MM.1S (cell line): Measurements from ENCODE around the gene AGBL1.

ENCODE experiments used
- DNase-seq: peaks from one replicate; pipeline ENCODE4 v3.0.0-alpha.2; 2015
- H2AFZ ChIP-seq: fragments of 300-600 bp; sonication (generic); 2 replicates; pipeline ENCODE4 v1.6.0; 2016; ENCODE audit warnings: antibody characterized with exemption, low read length
- H3F3A ChIP-seq: fragments of 300-600 bp; sonication (generic); 2 replicates; pipeline ENCODE4 v1.6.1; 2016; ENCODE audit warnings: mild to moderate bottlenecking, antibody characterized with exemption, low read length, moderate library complexity, mixed read lengths; ENCODE audit not compliant: insufficient read depth
- H3K27ac ChIP-seq: fragments of 300-600 bp; sonication (generic); 2 replicates; pipeline ENCODE4 v1.5.1; 2016; ENCODE audit warnings: mild to moderate bottlenecking, low read length
- H3K27me3 ChIP-seq: fragments of 300-600 bp; sonication (generic); replicated peaks from 2 replicates; pipeline ENCODE4 v1.6.0; 2016; ENCODE audit warnings: low read length; ENCODE audit not compliant: insufficient read depth
- H3K36me3 ChIP-seq: fragments of 300-600 bp; sonication (generic); replicated peaks from 2 replicates; pipeline ENCODE4 v1.6.1; 2016; ENCODE audit warnings: mild to moderate bottlenecking, low read length, mixed read lengths; ENCODE audit not compliant: insufficient read depth
- H3K4me1 ChIP-seq: fragments of 300-600 bp; sonication (generic); 2 replicates; pipeline ENCODE4 v1.6.1; 2016; ENCODE audit warnings: low read length, mixed read lengths
- H3K4me2 ChIP-seq: fragments of 300-600 bp; sonication (generic); 2 replicates; pipeline ENCODE4 v1.6.0; 2016; ENCODE audit warnings: low read depth, low read length
- H3K4me3 ChIP-seq: fragments of 300-600 bp; sonication (generic); 2 replicates; pipeline ENCODE4 v1.5.1; 2016; ENCODE audit warnings: low read length, mixed read lengths
- H3K79me2 ChIP-seq: fragments of 300-600 bp; sonication (generic); 2 replicates; pipeline ENCODE4 v1.6.1; 2016; ENCODE audit warnings: mixed run types, low read length, mixed read lengths
- H3K9ac ChIP-seq: fragments of 300-600 bp; sonication (generic); 2 replicates; pipeline ENCODE4 v1.6.1; 2016; ENCODE audit warnings: low read length, mixed read lengths
- H3K9me2 ChIP-seq: fragments of 300-600 bp; sonication (generic); replicated peaks from 2 replicates; pipeline ENCODE4 v1.6.1; 2016; ENCODE audit warnings: mild to moderate bottlenecking, low read length, mixed read lengths; ENCODE audit not compliant: insufficient read depth
- H3K9me3 ChIP-seq: fragments of 300-600 bp; sonication (generic); replicated peaks from 2 replicates; pipeline ENCODE4 v1.6.1; 2016; ENCODE audit warnings: mild to moderate bottlenecking, low read length, mixed read lengths; ENCODE audit not compliant: insufficient read depth
- H4K20me1 ChIP-seq: fragments of 300-600 bp; sonication (generic); 2 replicates; pipeline ENCODE4 v1.6.1; 2016; ENCODE audit warnings: mild to moderate bottlenecking, low read length, moderate library complexity, mixed read lengths; ENCODE audit not compliant: insufficient read depth
- EZH2 ChIP-seq: fragments of 300-600 bp; sonication (generic); optimal IDR thresholded peaks from 2 replicates; pipeline ENCODE3; 2017; ENCODE audit warnings: low read depth, mild to moderate bottlenecking, antibody characterized with exemption, low read length, mixed read lengths
- EZH2phosphoT487 ChIP-seq: fragments of 300-600 bp; sonication (generic); IDR thresholded peaks from 2 replicates; pipeline ENCODE4 v1.6.1; 2018; ENCODE audit warnings: antibody characterized with exemption, low read length
- TF ChIP-seq, protein P1 (sequence below): fragments of 300-600 bp; sonication (generic); IDR thresholded peaks from 2 replicates; pipeline ENCODE4 v1.5.1; 2016; ENCODE audit warnings: antibody characterized with exemption, low read length, mixed read lengths

AGBL1 gene

DNA sequence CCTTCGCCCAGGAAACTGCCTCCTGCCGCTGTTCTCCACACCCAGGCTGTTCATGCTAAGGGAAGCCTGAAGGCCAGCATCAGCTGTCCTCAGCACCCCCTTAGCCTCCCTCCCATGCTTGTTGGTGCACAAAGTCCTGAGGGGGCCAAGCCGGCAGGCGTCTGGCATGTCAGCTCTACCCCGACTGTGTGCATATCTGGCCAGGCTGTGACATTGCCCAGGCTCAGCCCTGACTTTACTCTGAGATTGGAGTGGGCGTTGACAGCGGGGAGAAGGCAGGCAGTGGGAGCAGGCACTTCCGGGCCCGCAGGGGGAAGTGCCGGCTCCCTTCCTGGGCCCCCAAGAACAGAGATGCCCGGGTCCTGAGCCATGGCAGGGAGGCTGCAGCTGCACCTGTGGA, 492.2 kb downstream of the AGBL1 start:
- no peak overlapping the region for H3K9ac ChIP-seq
- H3K36me3 ChIP-seq = no peaks in the 10 kb centered on the region
- no peak for DNase-seq
- no peaks in the 10 kb centered on the region for H3K79me2 ChIP-seq
- no peak for TF ChIP-seq EZH2phosphoT487
- TF ChIP-seq EZH2 = no peak
- TF ChIP-seq, protein P1, sequence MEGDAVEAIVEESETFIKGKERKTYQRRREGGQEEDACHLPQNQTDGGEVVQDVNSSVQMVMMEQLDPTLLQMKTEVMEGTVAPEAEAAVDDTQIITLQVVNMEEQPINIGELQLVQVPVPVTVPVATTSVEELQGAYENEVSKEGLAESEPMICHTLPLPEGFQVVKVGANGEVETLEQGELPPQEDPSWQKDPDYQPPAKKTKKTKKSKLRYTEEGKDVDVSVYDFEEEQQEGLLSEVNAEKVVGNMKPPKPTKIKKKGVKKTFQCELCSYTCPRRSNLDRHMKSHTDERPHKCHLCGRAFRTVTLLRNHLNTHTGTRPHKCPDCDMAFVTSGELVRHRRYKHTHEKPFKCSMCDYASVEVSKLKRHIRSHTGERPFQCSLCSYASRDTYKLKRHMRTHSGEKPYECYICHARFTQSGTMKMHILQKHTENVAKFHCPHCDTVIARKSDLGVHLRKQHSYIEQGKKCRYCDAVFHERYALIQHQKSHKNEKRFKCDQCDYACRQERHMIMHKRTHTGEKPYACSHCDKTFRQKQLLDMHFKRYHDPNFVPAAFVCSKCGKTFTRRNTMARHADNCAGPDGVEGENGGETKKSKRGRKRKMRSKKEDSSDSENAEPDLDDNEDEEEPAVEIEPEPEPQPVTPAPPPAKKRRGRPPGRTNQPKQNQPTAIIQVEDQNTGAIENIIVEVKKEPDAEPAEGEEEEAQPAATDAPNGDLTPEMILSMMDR = no peak
- H2AFZ ChIP-seq = no peak overlapping the region
- no peak overlapping the region for H3K4me2 ChIP-seq
- H3K27ac ChIP-seq = no peak overlapping the region
- no peaks in the 10 kb centered on the region for H3F3A ChIP-seq
- H3K4me1 ChIP-seq = no peaks in the 10 kb centered on the region
- no peak overlapping the region for H3K4me3 ChIP-seq
- no peaks in the 10 kb centered on the region for H4K20me1 ChIP-seq
- no peaks in the 10 kb centered on the region for H3K9me2 ChIP-seq
- no peaks in the 10 kb centered on the region for H3K27me3 ChIP-seq
- no peaks in the 10 kb centered on the region for H3K9me3 ChIP-seq

DNA sequence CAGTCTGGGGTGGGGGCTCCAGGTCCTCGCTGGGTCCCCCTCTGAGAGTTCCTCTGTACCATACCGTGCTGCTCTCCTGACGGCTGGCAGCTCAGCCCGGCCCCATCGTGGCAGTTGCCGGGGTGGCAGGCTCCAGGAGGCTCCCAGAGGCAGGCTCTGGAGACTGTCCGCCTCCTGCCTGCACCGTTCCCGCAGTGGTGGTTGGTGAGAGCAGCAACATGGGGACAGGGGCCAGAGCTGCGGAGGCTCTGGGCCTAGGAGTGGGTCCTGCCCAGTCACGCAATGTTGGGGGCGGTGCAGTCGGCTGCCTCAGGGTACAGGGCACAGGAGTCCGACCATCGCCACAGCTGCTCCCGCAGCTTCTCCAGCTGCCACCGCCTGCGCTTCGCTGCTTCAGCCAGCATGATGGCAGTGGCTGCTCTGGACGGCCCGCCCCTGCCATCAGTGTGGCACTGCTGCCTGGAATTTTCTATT, 492.7 kb downstream of the AGBL1 start:
- H4K20me1 ChIP-seq = no peaks in the 10 kb centered on the region
- DNase-seq = no peak
- no peaks in the 10 kb centered on the region for H3K9me3 ChIP-seq

DNA sequence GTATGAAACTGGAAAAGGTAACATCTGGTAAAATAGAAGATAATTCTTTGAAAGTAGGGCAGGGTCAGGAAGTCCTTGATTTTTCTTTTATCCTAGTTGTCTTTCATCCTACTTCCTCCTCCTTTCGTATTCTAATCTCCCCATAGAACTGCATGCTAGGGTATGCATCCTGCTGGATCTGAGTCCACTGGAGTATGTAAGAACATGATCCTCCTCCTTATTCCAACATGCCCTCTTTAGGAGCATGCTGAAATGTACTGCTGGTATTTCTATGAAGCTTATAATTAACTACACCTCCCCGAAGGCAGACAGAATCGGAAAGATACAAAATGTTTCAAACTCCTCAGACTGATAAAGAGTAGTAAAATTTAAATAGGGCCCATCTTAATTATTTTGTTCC, 493.8 kb downstream of the AGBL1 start:
- Histone ChIP-seq H3K27ac (no peak overlapping the region), H3K4me1 (no peaks in the 10 kb centered on the region), H3K4me2 (no peak overlapping the region), H3K9me3 (no peaks in the 10 kb centered on the region), H3K36me3 (no peaks in the 10 kb centered on the region), H3K79me2 (no peaks in the 10 kb centered on the region), H2AFZ (no peak overlapping the region), H3F3A (no peaks in the 10 kb centered on the region), H3K9ac (no peak overlapping the region), H3K9me2 (no peaks in the 10 kb centered on the region), H3K4me3 (no peak overlapping the region), H3K27me3 (no peaks in the 10 kb centered on the region), H4K20me1 (no peaks in the 10 kb centered on the region)
- no peak for DNase-seq
- TF ChIP-seq, protein P1 = no peak
- TF ChIP-seq EZH2 = no peak
- no peak for TF ChIP-seq EZH2phosphoT487

More for the DNA sequence above, 492.7 kb downstream of the AGBL1 start:
- no peaks in the 10 kb centered on the region for H3K4me1 ChIP-seq
- H3K4me3 ChIP-seq = no peak overlapping the region
- no peak for TF ChIP-seq EZH2
- no peak for TF ChIP-seq EZH2phosphoT487
- TF ChIP-seq, protein P1 = no peak
- H3K27ac ChIP-seq = no peak overlapping the region
- H2AFZ ChIP-seq = no peak overlapping the region
- no peaks in the 10 kb centered on the region for H3K27me3 ChIP-seq
- no peak overlapping the region for H3K4me2 ChIP-seq
- no peak overlapping the region for H3K9ac ChIP-seq
- no peaks in the 10 kb centered on the region for H3F3A ChIP-seq
- H3K9me2 ChIP-seq = no peaks in the 10 kb centered on the region
- H3K36me3 ChIP-seq = no peaks in the 10 kb centered on the region
- H3K79me2 ChIP-seq = no peaks in the 10 kb centered on the region
